NCI-H128 (cell line): ENCODE measurements around the gene GRIK2.
"Not testable (repeated sequence)": the region's sequence is repeated elsewhere in the genome, so short reads cannot be mapped to it uniquely, and the experiment has no call there.

Experiments
- DNase-seq: peaks from one replicate; lab custom pipeline; 2025; ENCODE audit not compliant: unreplicated experiment; lab: John Stamatoyannopoulos, UW

Gene GRIK2

GRCh38 chr6:101980924-101981323, 587.4 kb downstream of the GRIK2 start:
- no peak for DNase-seq

GRCh38 chr6:101986476-101986875, 593.0 kb downstream of the GRIK2 start:
- no peak for DNase-seq

GRCh38 chr6:101992286-101992685, 598.8 kb downstream of the GRIK2 start:
- DNase-seq: no peak

- no peak for DNase-seq
Measured at GRCh38 chr6:101994521-101994920, 601.0 kb downstream of the GRIK2 start.

GRCh38 chr6:102015431-102015830, 621.9 kb downstream of the GRIK2 start:
- DNase-seq: no peak

- no peak for DNase-seq
Measured at GRCh38 chr6:102022281-102022680, 628.8 kb downstream of the GRIK2 start.

GRCh38 chr6:102022803-102023202, 629.3 kb downstream of the GRIK2 start:
- no peak for DNase-seq

- no peak for DNase-seq
Measured at GRCh38 chr6:102023977-102024657, 630.6 kb downstream of the GRIK2 start.

GRCh38 chr6:102026649-102027048, 633.1 kb downstream of the GRIK2 start:
- no peak for DNase-seq

GRCh38 chr6:102028176-102028575, 634.7 kb downstream of the GRIK2 start:
- DNase-seq: no peak

GRCh38 chr6:102038964-102039363, 645.5 kb downstream of the GRIK2 start:
- no peak for DNase-seq

- no peak for DNase-seq
Measured at GRCh38 chr6:102039441-102039840, 645.9 kb downstream of the GRIK2 start.

GRCh38 chr6:102051001-102051400, 657.5 kb downstream of the GRIK2 start:
- DNase-seq: no peak

- no peak for DNase-seq
Measured at GRCh38 chr6:102051720-102052119, 658.2 kb downstream of the GRIK2 start.

GRCh38 chr6:102064142-102064541, 670.6 kb downstream of the GRIK2 start:
- DNase-seq: no peak

GRCh38 chr6:102066301-102066700, 672.8 kb downstream of the GRIK2 start:
- no peak for DNase-seq

- no peak for DNase-seq
Measured at GRCh38 chr6:102068349-102068929, 674.9 kb downstream of the GRIK2 start.

GRCh38 chr6:102075539-102075938, 682.0 kb downstream of the GRIK2 start:
- no peak for DNase-seq

GRCh38 chr6:102085257-102085656, 691.7 kb downstream of the GRIK2 start:
- DNase-seq: no peak

GRCh38 chr6:102088160-102088559, 694.7 kb downstream of the GRIK2 start:
- not testable (repeated sequence) for DNase-seq

- no peak for DNase-seq
Measured at GRCh38 chr6:102114402-102114801, 720.9 kb downstream of the GRIK2 start.

- no peak for DNase-seq
Measured at GRCh38 chr6:102115911-102116310, 722.4 kb downstream of the GRIK2 start.

- no peak for DNase-seq
Measured at GRCh38 chr6:102118034-102118433, 724.5 kb downstream of the GRIK2 start.
